D721Med (cell line): Measurements from ENCODE around the gene SARM1.

Source experiments
- DNase-seq: peaks from one replicate; pipeline ENCODE4 v3.0.0; 2011; ENCODE audit warnings: low spot score; ENCODE audit not compliant: insufficient read length
- FAIRE-seq: peaks from 2 replicates; lab custom pipeline; 2011; peaks lifted over from hg19 to GRCh38; lab: Jason Lieb, UNC
- CTCF ChIP-seq: IDR thresholded peaks from 2 replicates; pipeline ENCODE4 v1.5.1; 2012; ENCODE audit warnings: mild to moderate bottlenecking, control low read depth; ENCODE audit not compliant: insufficient read depth; ENCODE audit errors: missing control alignments

The SARM1 gene

GRCh38 chr17:28363776-28364650 is 7.5 kb upstream of the SARM1 start:
- TF ChIP-seq CTCF, result no peak
- no peak for DNase-seq
- FAIRE-seq, result no peak

- no peak for TF ChIP-seq CTCF
- DNase-seq, result no peak
- FAIRE-seq, result no peak
Measured at GRCh38 chr17:28364665-28365363, 6.7 kb upstream of the SARM1 start, which contains the start of gene SEBOX. Gene SEBOX, minus strand, starts transcription at chr17:28365199. Its CDS starts 48 bp downstream, at chr17:28365151.

- no peak for DNase-seq
- no peak for TF ChIP-seq CTCF
- no peak for FAIRE-seq
Measured at GRCh38 chr17:28365487-28365886, 6.0 kb upstream of the SARM1 start.

- DNase-seq (no peak), FAIRE-seq (no peak)
- TF ChIP-seq CTCF, result no peak
Measured at GRCh38 chr17:28366605-28367004, 4.9 kb upstream of the SARM1 start.

- no peak for DNase-seq
- no peak for TF ChIP-seq CTCF
- FAIRE-seq, result no peak
Measured at GRCh38 chr17:28367641-28368305, 3.7 kb upstream of the SARM1 start.

GRCh38 chr17:28368306-28368831 is 3.1 kb upstream of the SARM1 start:
- no peak for FAIRE-seq
- DNase-seq, result no peak

More at GRCh38 chr17:28368306-28368831, 3.1 kb upstream of the SARM1 start:
- no peak for TF ChIP-seq CTCF
